H1 (cell line): Measurements from ENCODE around the gene IGSF5. TPM values are rescaled to one million over a fixed set of nuclear protein-coding genes. Genes with fewer than 3 reads are reported as not detected.

ENCODE experiments used
- CTCF ChIA-PET: fragments of 300-600 bp; sonication (Branson Sonifier 250); formaldehyde crosslinking; loops from one replicate; lab custom pipeline; 2021; ENCODE audit not compliant: partially characterized antibody; lab: Charles Lee
- POLR2A ChIA-PET: fragments of 300-600 bp; sonication (Branson Sonifier 250); formaldehyde crosslinking; loops from one replicate; lab custom pipeline; 2021; ENCODE audit warnings: inconsistent platforms; ENCODE audit not compliant: partially characterized antibody; lab: Charles Lee
- DNase-seq, 2 experiments: peaks; one replicate each; pipeline versions ENCODE4 v3.0.0 to v3.0.0-alpha.2; 2010 to 2022; ENCODE audit warnings: low spot score in 2 of 2, low read depth in 1 of 2, mixed read lengths in 1 of 2
- FAIRE-seq: peaks from 2 replicates; lab custom pipeline; 2011; peaks lifted over from hg19 to GRCh38; lab: Jason Lieb, UNC
- H2AFZ ChIP-seq: 2 replicates; pipeline ENCODE4 v1.8.1; 2012; ENCODE audit warnings: low read length, inconsistent platforms
- H2AK5ac ChIP-seq: 2 replicates; pipeline ENCODE4 v1.6.1; 2013; ENCODE audit warnings: low read depth, low read length
- H2BK120ac ChIP-seq: replicated peaks from 2 replicates; pipeline ENCODE3; 2013; ENCODE audit warnings: low read depth, low read length, inconsistent platforms
- H2BK12ac ChIP-seq: 2 replicates; pipeline ENCODE4 v1.6.1; 2013; ENCODE audit warnings: low read depth, low read length
- H2BK15ac ChIP-seq: 2 replicates; pipeline ENCODE4 v1.6.1; 2013; ENCODE audit warnings: low read length
- H2BK20ac ChIP-seq: 2 replicates; pipeline ENCODE4 v1.6.1; 2013; ENCODE audit warnings: low read length
- H2BK5ac ChIP-seq: 2 replicates; pipeline ENCODE4 v1.6.1; 2013; ENCODE audit warnings: low read depth, low read length
- H3K14ac ChIP-seq: 2 replicates; pipeline ENCODE4 v1.6.1; 2013; ENCODE audit warnings: inconsistent platforms; ENCODE audit not compliant: insufficient read length
- H3K18ac ChIP-seq: 2 replicates; pipeline ENCODE4 v1.6.1; 2013; ENCODE audit warnings: low read length; ENCODE audit errors: extremely low read depth
- H3K23ac ChIP-seq: 2 replicates; pipeline ENCODE4 v1.6.1; 2013; ENCODE audit warnings: inconsistent platforms; ENCODE audit not compliant: insufficient read length
- H3K23me2 ChIP-seq: 2 replicates; pipeline ENCODE4 v1.6.1; 2013; ENCODE audit warnings: low read depth, low read length
- H3K27ac ChIP-seq: 2 replicates; pipeline ENCODE4 v1.6.1; 2011; ENCODE audit warnings: low read depth, low read length, inconsistent platforms
- H3K27me3 ChIP-seq, 4 experiments: replicated peaks in 1 of 4; 1 replicate in 1 of 4; 2 replicates in 3 of 4; pipeline versions ENCODE4 v1.6.1 to v1.8.1; 2011 to 2013; ENCODE audit warnings: low read length in 3 of 4, mild to moderate bottlenecking in 3 of 4, inconsistent platforms in 2 of 4, mixed read lengths in 2 of 4, moderate library complexity in 1 of 4; ENCODE audit not compliant: control insufficient read depth in 3 of 4, insufficient read depth in 3 of 4; ENCODE audit errors: extremely low read depth in 1 of 4
- H3K36me3 ChIP-seq, 4 experiments: 2 replicates each; pipeline versions ENCODE4 v1.6.1 to v1.8.1; 2011 to 2013; ENCODE audit warnings: mild to moderate bottlenecking in 4 of 4, low read length in 3 of 4, moderate library complexity in 2 of 4, control low read depth in 1 of 4, inconsistent platforms in 1 of 4; ENCODE audit not compliant: insufficient read depth in 4 of 4, control insufficient read depth in 2 of 4
- H3K4ac ChIP-seq: replicated peaks from 2 replicates; pipeline ENCODE3; 2013; ENCODE audit warnings: low read length, low read depth, mixed read lengths, inconsistent platforms; ENCODE audit not compliant: insufficient read length
- H3K4me1 ChIP-seq, 4 experiments: replicated peaks in 1 of 4; 1 replicate in 1 of 4; 2 replicates in 3 of 4; pipeline versions ENCODE4 v1.6.1 to v1.8.1; 2011 to 2013; ENCODE audit warnings: low read length in 3 of 4, inconsistent platforms in 2 of 4, mixed read lengths in 1 of 4; ENCODE audit not compliant: insufficient read depth in 4 of 4, control insufficient read depth in 3 of 4
- H3K4me2 ChIP-seq, 2 experiments: 2 replicates each; pipeline versions ENCODE4 v1.6.1 to v1.8.1; 2011 to 2013; ENCODE audit warnings: low read depth in 2 of 2, low read length in 2 of 2, control low read depth in 1 of 2, inconsistent platforms in 1 of 2, mild to moderate bottlenecking in 1 of 2; ENCODE audit not compliant: insufficient read depth in 1 of 2
- H3K4me3 ChIP-seq, 4 experiments: fragments of 200-600, 300-600 bp in 1 of 4; sonication (generic), shearing (Covaris generic), sonication (Bioruptor Twin) in 1 of 4; 2 replicates each; pipeline versions ENCODE4 v1.5.1 to v1.8.1; 2011 to 2016; ENCODE audit warnings: low read length in 4 of 4, low read depth in 3 of 4, control low read depth in 2 of 4, inconsistent platforms in 2 of 4, mild to moderate bottlenecking in 2 of 4, mixed read lengths in 1 of 4, moderate library complexity in 1 of 4; ENCODE audit not compliant: insufficient read depth in 2 of 4; ENCODE audit errors: extremely low read depth in 1 of 4
- H3K56ac ChIP-seq: replicated peaks from 2 replicates; pipeline ENCODE3; 2013; ENCODE audit warnings: low read depth, mild to moderate bottlenecking, mixed read lengths, low read length, inconsistent platforms; ENCODE audit not compliant: insufficient read length
- H3K79me1 ChIP-seq: 2 replicates; pipeline ENCODE4 v1.6.1; 2013; ENCODE audit warnings: low read depth, low read length, control low read depth
- H3K79me2 ChIP-seq, 2 experiments: 2 replicates each; pipeline versions ENCODE4 v1.6.1 to v1.8.1; 2012 to 2013; ENCODE audit warnings: low read length in 2 of 2, mild to moderate bottlenecking in 2 of 2, inconsistent platforms in 1 of 2; ENCODE audit not compliant: insufficient read depth in 2 of 2, control insufficient read depth in 1 of 2
- H3K9ac ChIP-seq, 4 experiments: replicated peaks in 1 of 4; 1 replicate in 1 of 4; 2 replicates in 3 of 4; pipeline versions ENCODE4 v1.6.1 to v1.8.1; 2011 to 2013; ENCODE audit warnings: low read depth in 3 of 4, low read length in 3 of 4, control low read depth in 2 of 4, mild to moderate bottlenecking in 2 of 4, moderate library complexity in 2 of 4, inconsistent platforms in 1 of 4; ENCODE audit errors: extremely low read depth in 1 of 4
- H3K9me3 ChIP-seq, 2 experiments: 2 replicates each; pipeline versions ENCODE4 v1.6.1 to v1.8.1; 2012 to 2013; ENCODE audit warnings: mild to moderate bottlenecking in 2 of 2, moderate library complexity in 2 of 2, control low read depth in 1 of 2, inconsistent platforms in 1 of 2, low read depth in 1 of 2, low read length in 1 of 2, mixed read lengths in 1 of 2; ENCODE audit not compliant: insufficient read depth in 2 of 2
- H4K20me1 ChIP-seq, 2 experiments: replicated peaks in 1 of 2; 2 replicates each; pipeline versions ENCODE3 to v1.8.1; 2011 to 2013; ENCODE audit warnings: inconsistent platforms in 2 of 2, low read length in 2 of 2, mild to moderate bottlenecking in 1 of 2; ENCODE audit not compliant: insufficient read depth in 2 of 2, control insufficient read depth in 1 of 2
- H4K5ac ChIP-seq: 2 replicates; pipeline ENCODE4 v1.6.1; 2013; ENCODE audit warnings: low read length, low read depth, mixed read lengths, inconsistent platforms; ENCODE audit not compliant: insufficient read length
- H4K8ac ChIP-seq: 2 replicates; pipeline ENCODE4 v1.8.0; 2013; ENCODE audit warnings: mild to moderate bottlenecking, moderate library complexity, low read length, inconsistent platforms; ENCODE audit not compliant: insufficient read depth; ENCODE audit errors: extremely low read depth
- H4K91ac ChIP-seq: replicated peaks from 2 replicates; pipeline ENCODE3; 2013; ENCODE audit warnings: low read length, mixed read lengths, inconsistent platforms; ENCODE audit not compliant: insufficient read length
- CHD1 ChIP-seq: IDR thresholded peaks from 2 replicates; pipeline ENCODE4 v1.6.1; 2012; ENCODE audit warnings: low read depth, low read length, improper control_type of control experiment
- HDAC6 ChIP-seq: IDR thresholded peaks from one replicate; pipeline ENCODE4 v1.7.1; 2012; ENCODE audit warnings: low read depth, mild to moderate bottlenecking, inconsistent platforms, low read length, moderate library complexity
- KDM1A ChIP-seq: fragments of 200-600, 300-600 bp; sonication (generic); IDR thresholded peaks from 2 replicates; pipeline ENCODE4 v1.7.1; 2016; ENCODE audit warnings: mild to moderate bottlenecking, low read length, borderline replicate concordance
- KDM4A ChIP-seq: IDR thresholded peaks from one replicate; pipeline ENCODE4 v1.7.1; 2012; ENCODE audit warnings: low read depth, mild to moderate bottlenecking, moderate library complexity, low read length, inconsistent platforms; ENCODE audit not compliant: severe bottlenecking
- POU5F1 ChIP-seq: IDR thresholded peaks from 2 replicates; pipeline ENCODE4 v1.6.1; 2011; ENCODE audit warnings: low read depth, mild to moderate bottlenecking, low read length, moderate library complexity
- RBBP5 ChIP-seq: IDR thresholded peaks from 2 replicates; pipeline ENCODE4 v1.7.1; 2012; ENCODE audit warnings: low read depth, mild to moderate bottlenecking, inconsistent platforms, low read length, moderate library complexity, borderline replicate concordance
- SIN3A ChIP-seq, 2 experiments: IDR thresholded peaks in 1 of 2; conservative IDR thresholded peaks in 1 of 2; 2 replicates each; pipeline ENCODE4 v1.6.1; 2011 to 2012; ENCODE audit warnings: low read length in 2 of 2, improper control_type of control experiment in 1 of 2, low read depth in 1 of 2, mild to moderate bottlenecking in 1 of 2
- TCF12 ChIP-seq: IDR thresholded peaks from 2 replicates; pipeline ENCODE4 v1.6.1; 2011; ENCODE audit warnings: low read depth, mild to moderate bottlenecking, low read length
- YY1 ChIP-seq: IDR thresholded peaks from 2 replicates; pipeline ENCODE4 v1.6.1; 2011; ENCODE audit warnings: low read depth, mild to moderate bottlenecking, low read length
- WGBS, 2 experiments: shearing (Covaris generic) in 1 of 2; methylation state at CpG; one replicate each; pipeline versions ENCODE4 v1.1.6 to v1.1.7; 2013 to 2015; ENCODE audit warnings: low lambda C conversion rate in 2 of 2, mixed read lengths in 2 of 2, inconsistent platforms in 1 of 2, low coverage in 1 of 2, missing lambda C conversion rate in 1 of 2; ENCODE audit not compliant: insufficient replicate concordance in 2 of 2, insufficient coverage in 1 of 2, insufficient read length in 1 of 2; ENCODE audit errors: extremely low coverage in 1 of 2, missing lambda C conversion rate in 1 of 2; 5-methylcytosine and 5-hydroxymethylcytosine counted together
- polyA plus RNA-seq, 7 experiments: library from polyadenylated mRNA; depleted of rRNA in 3 of 7; stranded (reverse) in 5 of 7; unstranded in 2 of 7; fragments of >200 nt in 5 of 7; fragments of 200-250 nt in 2 of 7; gene quantifications; 1 replicate in 5 of 7; 2 replicates in 1 of 7; 4 replicates in 1 of 7; pipeline versions ENCODE4 v1.2.1 to v1.2.3, GENCODE V29; 2011 to 2013; ENCODE audit warnings: missing spikeins in 2 of 7, mixed read lengths in 2 of 7
- total RNA-seq: library from RNA; stranded (reverse); fragmentation: NEBNext Ultra II Directional; extraction: Animal tissue kit (Norgen Biotek cat#: 25700); gene quantifications from 2 replicates; pipeline ENCODE4 v1.2.1, GENCODE V29; 2021

IGSF5 gene
- total and polyA plus RNA-seq, 2 of the 8 experiments (the other 6 are each of a cell fraction or from before 2014, with no cell fraction given) = 4.4 to 5.4 TPM

GRCh38 chr21:39737376-39738000 is 7.5 kb upstream of the IGSF5 start:
- WGBS, 2 experiments = 91% methylated on average over 14 of the region's 15 CpGs; no CpG with 5 or more reads in 1 of the 2 experiments

More at GRCh38 chr21:39737376-39738000, 7.5 kb upstream of the IGSF5 start:
- Histone ChIP-seq H3K4me2 (no peak overlapping the region), H3K18ac (no peak overlapping the region), H3K4me3 (no peak overlapping the region), H3K4ac (no peak overlapping the region), H3K56ac (no peak overlapping the region), H3K23me2 (no peaks in the 10 kb centered on the region), H2AK5ac (no peak overlapping the region), H4K5ac (no peak overlapping the region), H3K9me3 (no peaks in the 10 kb centered on the region), H2BK20ac (no peak overlapping the region), H3K27ac (no peak overlapping the region), H3K9ac (no peak overlapping the region), H4K20me1 (no peaks in the 10 kb centered on the region), H3K27me3 (no peaks in the 10 kb centered on the region), H4K91ac (no peak overlapping the region), H4K8ac (no peak overlapping the region), H3K36me3 (no peaks in the 10 kb centered on the region), H2BK120ac (no peak overlapping the region), H3K14ac (no peak overlapping the region), H2AFZ (no peak overlapping the region), H3K23ac (no peak overlapping the region), H3K79me1 (no peaks in the 10 kb centered on the region), H2BK12ac (no peak overlapping the region), H3K79me2 (no peaks in the 10 kb centered on the region), H2BK15ac (no peak overlapping the region), H2BK5ac (no peak overlapping the region), H3K4me1 (no peaks in the 10 kb centered on the region)
- CTCF ChIA-PET = interaction anchor here (1.2 kb wide), 1 partner anchor 9 kb away, joined by 3 read pairs; no protein-coding TSS in a partner anchor
- no peak for TF ChIP-seq RBBP5
- TF ChIP-seq KDM4A = no peak
- no peak for TF ChIP-seq HDAC6
- TF ChIP-seq SIN3A (conservative IDR thresholded peaks at IDR 0.05 in 1 of 2, IDR thresholded peaks at IDR 0.05 in 1 of 2; ENCODE audit: low read depth in 1 of 2, low read length in 2 of 2) = no peak
- no peak for TF ChIP-seq KDM1A
- TF ChIP-seq TCF12 = no peak
- no peak for TF ChIP-seq POU5F1
- TF ChIP-seq YY1 = no peak
- no peak for TF ChIP-seq CHD1
- FAIRE-seq = no peak
- DNase-seq = no peak
- POLR2A ChIA-PET = no interaction called here
